NCI-H460 (cell line): ENCODE results near the gene DMPK. TPM values are rescaled to one million over a fixed set of nuclear protein-coding genes. Genes with fewer than 3 reads are reported as not detected.
A peak's percentile ranks its signal among the peaks of the same experiment; 100 is the strongest.

ENCODE experiments used
- DNase-seq: peaks from one replicate; pipeline ENCODE4 v3.0.0-alpha.2; 2016; ENCODE audit warnings: low read depth; ENCODE audit errors: extremely low read depth
- total RNA-seq: library from RNA; depleted of rRNA; stranded (reverse); fragments of >200 nt; shearing (Covaris generic); gene quantifications from 2 replicates; pipeline ENCODE4 v1.2.3, GENCODE V29; 2014

The DMPK gene
- total RNA-seq, 1 experiment from 2014 or later, result 10.6 TPM

GRCh38 chr19:45790942-45791341, 8.7 kb upstream of the DMPK start:
- no peak for DNase-seq

GRCh38 chr19:45789035-45789786, 6.9 kb upstream of the DMPK start:
- DNase-seq, result no peak

- no peak for DNase-seq
These were observed 4.2 kb upstream of the DMPK start for GRCh38 chr19:45786533-45786894.

GRCh38 chr19:45785781-45786532, 3.7 kb upstream of the DMPK start:
- DNase-seq, result no peak

GRCh38 chr19:45785097-45785496, 2.8 kb upstream of the DMPK start:
- no peak for DNase-seq

GRCh38 chr19:45784096-45784495, 1.8 kb upstream of the DMPK start:
- no peak for DNase-seq

GRCh38 chr19:45782820-45783785, 813 bp upstream of the DMPK start:
- no peak for DNase-seq

- no peak for DNase-seq
These were observed 802 bp downstream of the DMPK start for GRCh38 chr19:45781214-45782161.

GRCh38 chr19:45780448-45781213, 1.7 kb downstream of the DMPK start:
- DNase-seq, result no peak

- DNase-seq, result no peak
These were observed 2.2 kb downstream of the DMPK start for GRCh38 chr19:45780146-45780447.

GRCh38 chr19:45779231-45780145, 2.8 kb downstream of the DMPK start:
- peak; percentile 82 for DNase-seq

GRCh38 chr19:45778010-45778661, 4.2 kb downstream of the DMPK start:
- no peak for DNase-seq

GRCh38 chr19:45777395-45777961, 4.8 kb downstream of the DMPK start:
- no peak for DNase-seq

- DNase-seq, result no peak
These were observed 7.5 kb downstream of the DMPK start for GRCh38 chr19:45774765-45775164.

GRCh38 chr19:45773384-45773783, 8.9 kb downstream of the DMPK start:
- DNase-seq, result no peak

GRCh38 chr19:45772912-45773311, 9.4 kb downstream of the DMPK start:
- no peak for DNase-seq

- DNase-seq, result no peak
These were observed 10.0 kb downstream of the DMPK start for GRCh38 chr19:45772130-45772840.
